ENCODE results near the gene PIGS. TPM values are rescaled to one million over a fixed set of nuclear protein-coding genes. Genes with fewer than 3 reads are reported as not detected.

Gene PIGS
- total RNA-seq, 1 experiment from 2014 or later = 48.4 TPM

- no peaks in the 10 kb centered on the region for H3K27me3 ChIP-seq (ENCODE audit: control insufficient read depth, insufficient read depth, low read length)
- H3K4me3 ChIP-seq (ENCODE audit: insufficient read depth, low read depth, low read length) = no peak overlapping the region
- no peaks in the 10 kb centered on the region for H3K36me3 ChIP-seq (replicated peaks; ENCODE audit: control insufficient read depth, insufficient read depth, low read length)
- DNase-seq = peak; percentile 38
These were observed 34.6 kb downstream of the PIGS start for GRCh38 chr17:28536532-28537218.

GRCh38 chr17:28534740-28535375 is 36.5 kb downstream of the PIGS start:
- DNase-seq = no peak
- Histone ChIP-seq H3K4me3 (ENCODE audit: insufficient read depth, low read depth, low read length) (no peak overlapping the region), H3K36me3 (replicated peaks; ENCODE audit: control insufficient read depth, insufficient read depth, low read length) (no peaks in the 10 kb centered on the region), H3K27me3 (ENCODE audit: control insufficient read depth, insufficient read depth, low read length) (no peaks in the 10 kb centered on the region)

GRCh38 chr17:28533091-28533807 is 38.1 kb downstream of the PIGS start:
- Histone ChIP-seq H3K36me3 (replicated peaks; ENCODE audit: control insufficient read depth, insufficient read depth, low read length) (no peaks in the 10 kb centered on the region), H3K4me3 (ENCODE audit: insufficient read depth, low read depth, low read length) (no peak overlapping the region), H3K27me3 (ENCODE audit: control insufficient read depth, insufficient read depth, low read length) (no peaks in the 10 kb centered on the region)
- DNase-seq = peak; percentile 82

GRCh38 chr17:28532050-28532960 is 39.0 kb downstream of the PIGS start:
- no peak for DNase-seq
- Histone ChIP-seq H3K27me3 (ENCODE audit: control insufficient read depth, insufficient read depth, low read length) (no peaks in the 10 kb centered on the region), H3K36me3 (replicated peaks; ENCODE audit: control insufficient read depth, insufficient read depth, low read length) (no peaks in the 10 kb centered on the region), H3K4me3 (ENCODE audit: insufficient read depth, low read depth, low read length) (no peak overlapping the region)

GRCh38 chr17:28530926-28531325 is 40.4 kb downstream of the PIGS start:
- DNase-seq = no peak
- H3K36me3 ChIP-seq (replicated peaks; ENCODE audit: control insufficient read depth, insufficient read depth, low read length) = no peaks in the 10 kb centered on the region
- no peak overlapping the region for H3K4me3 ChIP-seq (ENCODE audit: insufficient read depth, low read depth, low read length)
- H3K27me3 ChIP-seq (ENCODE audit: control insufficient read depth, insufficient read depth, low read length) = no peaks in the 10 kb centered on the region

- no peaks in the 10 kb centered on the region for H3K36me3 ChIP-seq (replicated peaks; ENCODE audit: control insufficient read depth, insufficient read depth, low read length)
- no peak overlapping the region for H3K4me3 ChIP-seq (ENCODE audit: insufficient read depth, low read depth, low read length)
- DNase-seq = no peak
- H3K27me3 ChIP-seq (ENCODE audit: control insufficient read depth, insufficient read depth, low read length) = no peaks in the 10 kb centered on the region
These were observed 41.1 kb downstream of the PIGS start for GRCh38 chr17:28530250-28530649.

- Histone ChIP-seq H3K36me3 (replicated peaks; ENCODE audit: control insufficient read depth, insufficient read depth, low read length) (no peaks in the 10 kb centered on the region), H3K4me3 (ENCODE audit: insufficient read depth, low read depth, low read length) (no peak overlapping the region), H3K27me3 (ENCODE audit: control insufficient read depth, insufficient read depth, low read length) (no peaks in the 10 kb centered on the region)
- DNase-seq = no peak
These were observed 42.3 kb downstream of the PIGS start for GRCh38 chr17:28529013-28529400.

GRCh38 chr17:28528327-28529012 is 42.9 kb downstream of the PIGS start:
- no peaks in the 10 kb centered on the region for H3K36me3 ChIP-seq (replicated peaks; ENCODE audit: control insufficient read depth, insufficient read depth, low read length)
- no peak overlapping the region for H3K4me3 ChIP-seq (ENCODE audit: insufficient read depth, low read depth, low read length)
- H3K27me3 ChIP-seq (ENCODE audit: control insufficient read depth, insufficient read depth, low read length) = no peaks in the 10 kb centered on the region
- no peak for DNase-seq

- Histone ChIP-seq H3K4me3 (ENCODE audit: insufficient read depth, low read depth, low read length) (no peak overlapping the region), H3K27me3 (ENCODE audit: control insufficient read depth, insufficient read depth, low read length) (no peaks in the 10 kb centered on the region), H3K36me3 (replicated peaks; ENCODE audit: control insufficient read depth, insufficient read depth, low read length) (no peaks in the 10 kb centered on the region)
- no peak for DNase-seq
These were observed 43.5 kb downstream of the PIGS start for GRCh38 chr17:28527859-28528258.

GRCh38 chr17:28527181-28527681 is 44.1 kb downstream of the PIGS start:
- Histone ChIP-seq H3K27me3 (ENCODE audit: control insufficient read depth, insufficient read depth, low read length) (no peaks in the 10 kb centered on the region), H3K4me3 (ENCODE audit: insufficient read depth, low read depth, low read length) (no peak overlapping the region), H3K36me3 (replicated peaks; ENCODE audit: control insufficient read depth, insufficient read depth, low read length) (no peaks in the 10 kb centered on the region)
- DNase-seq = no peak

GRCh38 chr17:28526381-28526780 is 44.9 kb downstream of the PIGS start:
- DNase-seq = no peak
- Histone ChIP-seq H3K36me3 (replicated peaks; ENCODE audit: control insufficient read depth, insufficient read depth, low read length) (no peaks in the 10 kb centered on the region), H3K4me3 (ENCODE audit: insufficient read depth, low read depth, low read length) (no peak overlapping the region), H3K27me3 (ENCODE audit: control insufficient read depth, insufficient read depth, low read length) (no peaks in the 10 kb centered on the region)

- no peak overlapping the region for H3K4me3 ChIP-seq (ENCODE audit: insufficient read depth, low read depth, low read length)
- no peak for DNase-seq
These were observed 46.6 kb downstream of the PIGS start for GRCh38 chr17:28524476-28525424.

GRCh38 chr17:28523876-28524275 is 47.4 kb downstream of the PIGS start:
- no peak for DNase-seq
- no peaks in the 10 kb centered on the region for H3K27me3 ChIP-seq (ENCODE audit: control insufficient read depth, insufficient read depth, low read length)
- H3K36me3 ChIP-seq (replicated peaks; ENCODE audit: control insufficient read depth, insufficient read depth, low read length) = no peaks in the 10 kb centered on the region
- H3K4me3 ChIP-seq (ENCODE audit: insufficient read depth, low read depth, low read length) = no peak overlapping the region

More at GRCh38 chr17:28524476-28525424, 46.6 kb downstream of the PIGS start:
- Histone ChIP-seq H3K36me3 (replicated peaks; ENCODE audit: control insufficient read depth, insufficient read depth, low read length) (no peaks in the 10 kb centered on the region), H3K27me3 (ENCODE audit: control insufficient read depth, insufficient read depth, low read length) (no peaks in the 10 kb centered on the region)
